Natural killer cell (primary cell): Measurements from ENCODE around the gene GARNL3. TPM values are rescaled to one million over a fixed set of nuclear protein-coding genes. Genes with fewer than 3 reads are reported as not detected.

Experiments
- ATAC-seq, 3 donors: fragments of 150-1000 bp in 2 of 3; fragments of 200-7000 bp in 1 of 3; cut with Tn5 transposase; 1 replicate in 1 of 3; 2 replicates in 2 of 3; pipeline ENCODE4 v1.10.0; 2021; ENCODE audit warnings: mild to moderate bottlenecking in 2 of 3, moderate library complexity in 2 of 3
- DNase-seq, 2 donors: peaks; one replicate each; pipeline versions ENCODE4 v3.0.0 to v3.0.0-alpha.2; 2013 to 2021; ENCODE audit warnings: mixed read lengths in 1 of 2
- H3K27ac ChIP-seq: one replicate; pipeline ENCODE4 v1.5.1; 2013; ENCODE audit warnings: mild to moderate bottlenecking, low read length
- H3K27me3 ChIP-seq: one replicate; pipeline ENCODE4 v1.6.1; 2013; ENCODE audit warnings: low read length; ENCODE audit not compliant: control insufficient read depth, insufficient read depth
- H3K36me3 ChIP-seq: one replicate; pipeline ENCODE4 v1.6.1; 2013; ENCODE audit warnings: low read length; ENCODE audit not compliant: control insufficient read depth, insufficient read depth
- H3K4me1 ChIP-seq: one replicate; pipeline ENCODE4 v1.6.1; 2013; ENCODE audit warnings: low read length; ENCODE audit not compliant: control insufficient read depth, insufficient read depth
- H3K4me3 ChIP-seq: one replicate; pipeline ENCODE4 v1.5.1; 2013; ENCODE audit warnings: low read length
- H3K9me3 ChIP-seq: one replicate; pipeline ENCODE4 v1.6.1; 2013; ENCODE audit warnings: low read length; ENCODE audit not compliant: control insufficient read depth, insufficient read depth
- H3K27ac Mint-ChIP-seq, 2 donors: one replicate each; pipeline ENCODE4 v1.8.0; 2022; ENCODE audit warnings: mild to moderate bottlenecking in 2 of 2, mixed read lengths in 2 of 2, moderate library complexity in 1 of 2
- H3K27me3 Mint-ChIP-seq, 2 donors: one replicate each; pipeline ENCODE4 v1.8.0; 2022; ENCODE audit warnings: low read depth in 2 of 2, mixed read lengths in 2 of 2
- H3K36me3 Mint-ChIP-seq: one replicate; pipeline ENCODE4 v1.8.0; 2022; ENCODE audit warnings: mixed read lengths
- H3K4me1 Mint-ChIP-seq, 2 donors: one replicate each; pipeline ENCODE4 v1.8.0; 2022; ENCODE audit warnings: mixed read lengths in 2 of 2
- H3K4me3 Mint-ChIP-seq: one replicate; pipeline ENCODE4 v1.8.0; 2022; ENCODE audit warnings: mild to moderate bottlenecking, moderate library complexity, mixed read lengths
- H3K9me3 Mint-ChIP-seq, 2 donors: one replicate each; pipeline ENCODE4 v1.8.0; 2022; ENCODE audit warnings: mixed read lengths in 2 of 2
- WGBS: methylation state at CpG from one replicate; pipeline ENCODE4 v1.1.7; 2013; ENCODE audit warnings: missing lambda C conversion rate; ENCODE audit not compliant: insufficient coverage; 5-methylcytosine and 5-hydroxymethylcytosine counted together
- intact Hi-C: fragments of 100-400 bp; cut with micrococcal nuclease; formaldehyde crosslinking; loops from one replicate; pipeline ENCODE4 v1.14.2; 2022
- total RNA-seq, 4 donors: library from RNA; stranded (reverse); fragments of 120-200 nt in 1 of 4; gene quantifications; one replicate each; pipeline versions ENCODE4 v1.2.3 to v1.2.4, GENCODE V29; 2013 to 2022
- TF ChIP-seq, protein P1 (sequence below): fragments of 200-600 bp; IDR thresholded peaks from one replicate; pipeline ENCODE4 v1.8.0; 2022; ENCODE audit warnings: antibody characterized with exemption

GARNL3 gene
- total RNA-seq, 3 donors from 2014 or later (not counting 1 experiment from before 2014, with no cell fraction given), result 3.8 to 6.0 (median 6.0) TPM

DNA sequence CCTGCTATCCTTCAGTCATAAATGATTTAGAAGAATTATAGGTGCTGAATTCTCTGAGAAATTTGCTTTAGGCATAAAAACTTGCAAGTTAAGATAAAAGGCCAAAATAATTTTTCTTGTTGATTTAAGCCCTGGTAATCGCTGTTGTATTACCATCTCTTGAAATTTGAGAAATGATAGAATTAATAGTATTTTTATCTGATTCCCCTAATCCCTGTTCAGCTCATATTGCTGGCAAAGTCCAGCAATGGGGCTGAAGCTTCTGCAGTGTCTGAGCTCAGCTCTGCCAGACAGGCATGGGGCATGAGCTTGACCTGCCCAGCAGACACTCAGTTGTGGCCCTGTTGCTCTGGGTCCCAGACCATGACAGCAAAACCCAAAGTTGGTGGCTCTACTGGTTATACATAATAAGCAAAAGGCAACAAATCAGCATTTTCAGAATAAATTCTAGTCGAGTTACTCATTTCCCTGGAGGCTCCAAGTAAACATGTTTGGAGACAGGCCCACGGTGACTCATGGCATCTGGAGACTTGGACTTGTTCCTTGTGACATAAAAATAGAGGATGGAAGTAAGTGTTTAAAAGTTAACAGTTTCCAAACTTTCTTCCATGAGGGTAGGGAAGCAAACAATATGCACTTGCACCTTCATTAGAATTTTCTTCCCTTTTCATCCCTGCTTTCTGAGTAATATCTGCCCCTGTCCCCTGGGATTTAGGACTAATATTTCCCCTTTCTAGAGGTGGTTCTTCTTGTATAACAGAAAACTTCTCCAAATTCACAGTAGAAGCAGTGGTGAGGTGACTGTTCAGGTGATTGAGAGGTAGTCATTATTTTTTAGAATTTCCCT is 72.2 kb downstream of the GARNL3 start:
- Mint-ChIP-seq H3K9me3 (no peaks in the 10 kb centered on the region), H3K36me3 (no peaks in the 10 kb centered on the region), H3K4me1 (no peaks in the 10 kb centered on the region), H3K4me3 (no peak overlapping the region), H3K27ac (no peak overlapping the region), H3K27me3 (peaks cover 3 to 14% of the 10 kb centered on the region in 2 donors)
- Histone ChIP-seq H3K27me3 (no peaks in the 10 kb centered on the region), H3K9me3 (no peaks in the 10 kb centered on the region), H3K4me1 (no peaks in the 10 kb centered on the region), H3K27ac (no peak overlapping the region), H3K36me3 (no peaks in the 10 kb centered on the region), H3K4me3 (no peak overlapping the region)
- intact Hi-C loops, result no loop called here
- no peak for ATAC-seq
- 86% methylated on average over 3 of the region's 3 CpGs for WGBS
- DNase-seq, result no peak
- TF ChIP-seq, protein P1, sequence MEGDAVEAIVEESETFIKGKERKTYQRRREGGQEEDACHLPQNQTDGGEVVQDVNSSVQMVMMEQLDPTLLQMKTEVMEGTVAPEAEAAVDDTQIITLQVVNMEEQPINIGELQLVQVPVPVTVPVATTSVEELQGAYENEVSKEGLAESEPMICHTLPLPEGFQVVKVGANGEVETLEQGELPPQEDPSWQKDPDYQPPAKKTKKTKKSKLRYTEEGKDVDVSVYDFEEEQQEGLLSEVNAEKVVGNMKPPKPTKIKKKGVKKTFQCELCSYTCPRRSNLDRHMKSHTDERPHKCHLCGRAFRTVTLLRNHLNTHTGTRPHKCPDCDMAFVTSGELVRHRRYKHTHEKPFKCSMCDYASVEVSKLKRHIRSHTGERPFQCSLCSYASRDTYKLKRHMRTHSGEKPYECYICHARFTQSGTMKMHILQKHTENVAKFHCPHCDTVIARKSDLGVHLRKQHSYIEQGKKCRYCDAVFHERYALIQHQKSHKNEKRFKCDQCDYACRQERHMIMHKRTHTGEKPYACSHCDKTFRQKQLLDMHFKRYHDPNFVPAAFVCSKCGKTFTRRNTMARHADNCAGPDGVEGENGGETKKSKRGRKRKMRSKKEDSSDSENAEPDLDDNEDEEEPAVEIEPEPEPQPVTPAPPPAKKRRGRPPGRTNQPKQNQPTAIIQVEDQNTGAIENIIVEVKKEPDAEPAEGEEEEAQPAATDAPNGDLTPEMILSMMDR, result no peak

DNA sequence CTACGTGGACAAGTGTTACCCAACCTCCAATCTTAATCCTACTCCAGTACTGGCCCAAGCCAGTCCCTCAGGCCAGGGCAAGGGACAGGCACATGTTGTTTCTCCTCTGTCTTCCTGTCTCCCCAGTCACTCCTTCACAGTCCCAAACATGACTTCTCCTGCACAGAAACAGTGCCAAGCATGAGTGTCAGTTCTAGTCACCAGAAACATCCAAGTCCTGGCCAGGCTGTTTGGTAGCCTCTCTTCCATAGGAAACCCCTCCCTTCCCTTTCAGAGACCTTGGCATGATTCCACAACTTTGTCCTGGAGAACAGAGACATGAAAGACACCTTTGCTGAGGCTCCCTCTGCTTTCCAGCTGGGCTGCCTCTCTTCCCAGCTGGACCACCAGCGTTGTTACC is 76.1 kb downstream of the GARNL3 start:
- H3K27me3 ChIP-seq, result no peaks in the 10 kb centered on the region
- 88% methylated on average over 2 of the region's 2 CpGs for whole genome bisulfite sequencing
- intact Hi-C loops, result no loop called here
- H3K4me3 ChIP-seq, result no peak overlapping the region
- no peaks in the 10 kb centered on the region for H3K4me1 ChIP-seq
- DNase-seq (no peak), ATAC-seq (no peak)
- Mint-ChIP-seq H3K9me3 (no peaks in the 10 kb centered on the region), H3K27me3 (peaks cover 0 to 3% of the 10 kb centered on the region in 2 donors), H3K36me3 (no peaks in the 10 kb centered on the region), H3K4me1 (no peaks in the 10 kb centered on the region), H3K4me3 (no peak overlapping the region), H3K27ac (no peak overlapping the region)
- no peaks in the 10 kb centered on the region for H3K9me3 ChIP-seq
- TF ChIP-seq, protein P1, result no peak
- no peak overlapping the region for H3K27ac ChIP-seq
- H3K36me3 ChIP-seq, result no peaks in the 10 kb centered on the region

DNA sequence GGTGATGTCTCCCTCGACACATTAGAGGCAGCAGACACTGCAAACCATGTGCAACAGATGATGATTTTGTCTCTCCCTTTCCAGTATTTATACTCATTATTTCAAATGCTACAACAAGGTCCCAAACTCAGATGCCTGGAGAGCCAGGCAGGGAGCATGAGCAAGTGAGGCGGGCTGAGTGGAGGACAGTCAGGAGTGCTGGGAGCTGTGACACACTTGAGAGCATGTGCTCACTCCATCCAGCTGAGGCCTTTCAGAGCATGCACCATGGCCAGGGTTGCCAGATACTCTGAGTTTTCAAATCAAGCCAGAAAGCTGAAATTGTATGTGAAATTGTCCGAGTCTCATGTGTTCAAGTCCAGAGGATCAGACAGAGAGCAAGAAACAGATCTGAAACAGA is 76.6 kb downstream of the GARNL3 start:
- no peaks in the 10 kb centered on the region for H3K9me3 Mint-ChIP-seq
- TF ChIP-seq, protein P1, result no peak
- Histone ChIP-seq H3K4me3 (no peak overlapping the region), H3K9me3 (no peaks in the 10 kb centered on the region), H3K27me3 (no peaks in the 10 kb centered on the region), H3K36me3 (no peaks in the 10 kb centered on the region), H3K4me1 (no peaks in the 10 kb centered on the region), H3K27ac (no peak overlapping the region)
- intact Hi-C loops, result no loop called here
- peaks cover 0 to 3% of the 10 kb centered on the region in 2 donors for H3K27me3 Mint-ChIP-seq
- WGBS, result 94% methylated on average over 3 of the region's 3 CpGs
- ATAC-seq (no peak), DNase-seq (no peak)
- no peak overlapping the region for H3K4me3 Mint-ChIP-seq
- H3K4me1 Mint-ChIP-seq, result no peaks in the 10 kb centered on the region
- H3K36me3 Mint-ChIP-seq, result no peaks in the 10 kb centered on the region
- no peak overlapping the region for H3K27ac Mint-ChIP-seq
